Measurements from ENCODE around the gene TLR3.
A peak's percentile ranks its signal among the peaks of the same experiment; 100 is the strongest.
"Not testable (repeated sequence)": the region's sequence is repeated elsewhere in the genome, so short reads cannot be mapped to it uniquely, and the experiment has no call there.

Gene TLR3

GRCh38 chr4:186030399-186030775 lies 38.6 kb upstream of the TLR3 start:
- Histone ChIP-seq H3K36me3 (ENCODE audit: control insufficient read depth, low read depth, low read length) (no peaks in the 10 kb centered on the region), H3K9ac (ENCODE audit: low read length) (peak overlapping the region; percentile 24), H3K27me3 (ENCODE audit: control insufficient read depth, insufficient read depth, low read length) (no peaks in the 10 kb centered on the region), H3K9me3 (ENCODE audit: control insufficient read depth, low read depth, low read length) (peaks cover 13% of the 10 kb centered on the region), H3K27ac (ENCODE audit: low read length) (peak overlapping the region; percentile 19), H3K4me3 (ENCODE audit: low read length) (peak overlapping the region; percentile 21), H3K4me1 (ENCODE audit: control insufficient read depth, low read depth, low read length) (peaks cover 41% of the 10 kb centered on the region)

- H3K4me3 ChIP-seq (ENCODE audit: low read length): peak overlapping the region; percentile 21
- peaks cover 41% of the 10 kb centered on the region for H3K4me1 ChIP-seq (ENCODE audit: control insufficient read depth, low read depth, low read length)
- H3K36me3 ChIP-seq (ENCODE audit: control insufficient read depth, low read depth, low read length): no peaks in the 10 kb centered on the region
- peak overlapping the region; percentile 24 for H3K9ac ChIP-seq (ENCODE audit: low read length)
- H3K27ac ChIP-seq (ENCODE audit: low read length): no peak overlapping the region
- H3K27me3 ChIP-seq (ENCODE audit: control insufficient read depth, insufficient read depth, low read length): no peaks in the 10 kb centered on the region
- H3K9me3 ChIP-seq (ENCODE audit: control insufficient read depth, low read depth, low read length): peaks cover 13% of the 10 kb centered on the region
Measured at GRCh38 chr4:186030795-186031194, 38.2 kb upstream of the TLR3 start.

GRCh38 chr4:186032259-186032658 lies 36.7 kb upstream of the TLR3 start:
- Histone ChIP-seq H3K9me3 (ENCODE audit: control insufficient read depth, low read depth, low read length) (peaks cover 11% of the 10 kb centered on the region), H3K4me1 (ENCODE audit: control insufficient read depth, low read depth, low read length) (peaks cover 41% of the 10 kb centered on the region), H3K9ac (ENCODE audit: low read length) (no peak overlapping the region), H3K4me3 (ENCODE audit: low read length) (no peak overlapping the region), H3K27me3 (ENCODE audit: control insufficient read depth, insufficient read depth, low read length) (no peaks in the 10 kb centered on the region), H3K36me3 (ENCODE audit: control insufficient read depth, low read depth, low read length) (no peaks in the 10 kb centered on the region), H3K27ac (ENCODE audit: low read length) (no peak overlapping the region)

GRCh38 chr4:186033027-186033426 lies 35.9 kb upstream of the TLR3 start:
- H3K9ac ChIP-seq (ENCODE audit: low read length): no peak overlapping the region
- no peaks in the 10 kb centered on the region for H3K36me3 ChIP-seq (ENCODE audit: control insufficient read depth, low read depth, low read length)
- H3K4me3 ChIP-seq (ENCODE audit: low read length): no peak overlapping the region
- peaks cover 38% of the 10 kb centered on the region for H3K4me1 ChIP-seq (ENCODE audit: control insufficient read depth, low read depth, low read length)
- H3K27me3 ChIP-seq (ENCODE audit: control insufficient read depth, insufficient read depth, low read length): no peaks in the 10 kb centered on the region
- H3K27ac ChIP-seq (ENCODE audit: low read length): no peak overlapping the region
- H3K9me3 ChIP-seq (ENCODE audit: control insufficient read depth, low read depth, low read length): peaks cover 8% of the 10 kb centered on the region

- H3K27ac ChIP-seq (ENCODE audit: low read length); H3K9ac ChIP-seq (ENCODE audit: low read length); H3K9me3 ChIP-seq (ENCODE audit: control insufficient read depth, low read depth, low read length); H3K27me3 ChIP-seq (ENCODE audit: control insufficient read depth, insufficient read depth, low read length); H3K36me3 ChIP-seq (ENCODE audit: control insufficient read depth, low read depth, low read length); H3K4me3 ChIP-seq (ENCODE audit: low read length): not testable (repeated sequence)
- H3K4me1 ChIP-seq (ENCODE audit: control insufficient read depth, low read depth, low read length): peaks cover 26% of the 10 kb centered on the region
Measured at GRCh38 chr4:186034613-186035012, 34.3 kb upstream of the TLR3 start.

GRCh38 chr4:186036976-186037581 lies 31.9 kb upstream of the TLR3 start:
- no peaks in the 10 kb centered on the region for H3K27me3 ChIP-seq (ENCODE audit: control insufficient read depth, insufficient read depth, low read length)
- H3K4me3 ChIP-seq (ENCODE audit: low read length): no peak overlapping the region
- peaks cover 3% of the 10 kb centered on the region for H3K4me1 ChIP-seq (ENCODE audit: control insufficient read depth, low read depth, low read length)
- no peak overlapping the region for H3K27ac ChIP-seq (ENCODE audit: low read length)
- peaks cover 8% of the 10 kb centered on the region for H3K9me3 ChIP-seq (ENCODE audit: control insufficient read depth, low read depth, low read length)
- H3K9ac ChIP-seq (ENCODE audit: low read length): no peak overlapping the region
- no peaks in the 10 kb centered on the region for H3K36me3 ChIP-seq (ENCODE audit: control insufficient read depth, low read depth, low read length)

GRCh38 chr4:186037692-186038658 lies 31.0 kb upstream of the TLR3 start:
- Histone ChIP-seq H3K27ac (ENCODE audit: low read length) (no peak overlapping the region), H3K36me3 (ENCODE audit: control insufficient read depth, low read depth, low read length) (no peaks in the 10 kb centered on the region), H3K27me3 (ENCODE audit: control insufficient read depth, insufficient read depth, low read length) (no peaks in the 10 kb centered on the region), H3K4me1 (ENCODE audit: control insufficient read depth, low read depth, low read length) (no peaks in the 10 kb centered on the region), H3K9me3 (ENCODE audit: control insufficient read depth, low read depth, low read length) (peaks cover 8% of the 10 kb centered on the region), H3K4me3 (ENCODE audit: low read length) (no peak overlapping the region), H3K9ac (ENCODE audit: low read length) (no peak overlapping the region)

- H3K9me3 ChIP-seq (ENCODE audit: control insufficient read depth, low read depth, low read length): peaks cover 6% of the 10 kb centered on the region
- H3K27ac ChIP-seq (ENCODE audit: low read length): no peak overlapping the region
- H3K4me3 ChIP-seq (ENCODE audit: low read length): no peak overlapping the region
- no peaks in the 10 kb centered on the region for H3K36me3 ChIP-seq (ENCODE audit: control insufficient read depth, low read depth, low read length)
- no peaks in the 10 kb centered on the region for H3K27me3 ChIP-seq (ENCODE audit: control insufficient read depth, insufficient read depth, low read length)
- H3K9ac ChIP-seq (ENCODE audit: low read length): no peak overlapping the region
- no peaks in the 10 kb centered on the region for H3K4me1 ChIP-seq (ENCODE audit: control insufficient read depth, low read depth, low read length)
Measured at GRCh38 chr4:186039697-186040096, 29.3 kb upstream of the TLR3 start.

- H3K9ac ChIP-seq (ENCODE audit: low read length): no peak overlapping the region
- H3K4me1 ChIP-seq (ENCODE audit: control insufficient read depth, low read depth, low read length): no peaks in the 10 kb centered on the region
- no peaks in the 10 kb centered on the region for H3K36me3 ChIP-seq (ENCODE audit: control insufficient read depth, low read depth, low read length)
- no peak overlapping the region for H3K4me3 ChIP-seq (ENCODE audit: low read length)
- H3K27ac ChIP-seq (ENCODE audit: low read length): no peak overlapping the region
- H3K27me3 ChIP-seq (ENCODE audit: control insufficient read depth, insufficient read depth, low read length): no peaks in the 10 kb centered on the region
- H3K9me3 ChIP-seq (ENCODE audit: control insufficient read depth, low read depth, low read length): peaks cover under 1% of the 10 kb centered on the region
Measured at GRCh38 chr4:186040316-186040715, 28.6 kb upstream of the TLR3 start.

- not testable (repeated sequence) for H3K36me3 ChIP-seq (ENCODE audit: control insufficient read depth, low read depth, low read length); H3K4me3 ChIP-seq (ENCODE audit: low read length)
Measured at GRCh38 chr4:186047501-186047900, 21.5 kb upstream of the TLR3 start.

GRCh38 chr4:186050135-186050534 lies 18.8 kb upstream of the TLR3 start:
- H3K4me3 ChIP-seq (ENCODE audit: low read length); H3K4me1 ChIP-seq (ENCODE audit: control insufficient read depth, low read depth, low read length); H3K36me3 ChIP-seq (ENCODE audit: control insufficient read depth, low read depth, low read length); H3K9me3 ChIP-seq (ENCODE audit: control insufficient read depth, low read depth, low read length); H3K27me3 ChIP-seq (ENCODE audit: control insufficient read depth, insufficient read depth, low read length); H3K27ac ChIP-seq (ENCODE audit: low read length); H3K9ac ChIP-seq (ENCODE audit: low read length): not testable (repeated sequence)

More at GRCh38 chr4:186047501-186047900, 21.5 kb upstream of the TLR3 start:
- not testable (repeated sequence) for H3K9ac ChIP-seq (ENCODE audit: low read length); H3K27ac ChIP-seq (ENCODE audit: low read length); H3K4me1 ChIP-seq (ENCODE audit: control insufficient read depth, low read depth, low read length); H3K27me3 ChIP-seq (ENCODE audit: control insufficient read depth, insufficient read depth, low read length); H3K9me3 ChIP-seq (ENCODE audit: control insufficient read depth, low read depth, low read length)

GRCh38 chr4:186051096-186051495 lies 17.9 kb upstream of the TLR3 start:
- H3K36me3 ChIP-seq (ENCODE audit: control insufficient read depth, low read depth, low read length): no peaks in the 10 kb centered on the region
- no peak overlapping the region for H3K27ac ChIP-seq (ENCODE audit: low read length)
- H3K9ac ChIP-seq (ENCODE audit: low read length): no peak overlapping the region
- H3K4me1 ChIP-seq (ENCODE audit: control insufficient read depth, low read depth, low read length): peaks cover 8% of the 10 kb centered on the region
- no peaks in the 10 kb centered on the region for H3K27me3 ChIP-seq (ENCODE audit: control insufficient read depth, insufficient read depth, low read length)
- H3K9me3 ChIP-seq (ENCODE audit: control insufficient read depth, low read depth, low read length): no peaks in the 10 kb centered on the region
- no peak overlapping the region for H3K4me3 ChIP-seq (ENCODE audit: low read length)
